GM19468 (cell line): ENCODE measurements around the gene METTL17.
"Not testable (repeated sequence)": the region's sequence is repeated elsewhere in the genome, so short reads cannot be mapped to it uniquely, and the experiment has no call there.

Experiments used
- ATAC-seq: cut with Tn5 transposase; IDR thresholded peaks from one replicate; pipeline ENCODE4 v1.9.1; 2021; ENCODE audit warnings: mild to moderate bottlenecking, moderate library complexity, moderate number of reproducible peaks; ENCODE audit not compliant: unreplicated experiment; ENCODE audit errors: extremely low read depth

The METTL17 gene

DNA sequence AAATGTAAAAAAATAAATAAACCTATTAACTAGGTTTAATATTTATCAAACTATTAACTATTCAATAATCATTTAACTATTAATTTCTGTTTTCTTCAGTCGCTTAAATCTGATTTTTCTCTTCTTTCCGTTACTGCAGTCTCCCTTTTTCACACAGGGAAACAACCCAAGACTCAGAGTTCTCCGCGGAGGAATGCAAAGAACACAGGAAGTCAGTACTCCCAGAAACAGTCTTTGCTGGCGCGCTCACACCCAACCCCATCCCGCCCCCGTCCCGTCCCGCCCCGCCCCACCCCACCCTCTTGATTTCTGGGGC lies 351 bp upstream of the METTL17 start:
- ATAC-seq = no peak

DNA sequence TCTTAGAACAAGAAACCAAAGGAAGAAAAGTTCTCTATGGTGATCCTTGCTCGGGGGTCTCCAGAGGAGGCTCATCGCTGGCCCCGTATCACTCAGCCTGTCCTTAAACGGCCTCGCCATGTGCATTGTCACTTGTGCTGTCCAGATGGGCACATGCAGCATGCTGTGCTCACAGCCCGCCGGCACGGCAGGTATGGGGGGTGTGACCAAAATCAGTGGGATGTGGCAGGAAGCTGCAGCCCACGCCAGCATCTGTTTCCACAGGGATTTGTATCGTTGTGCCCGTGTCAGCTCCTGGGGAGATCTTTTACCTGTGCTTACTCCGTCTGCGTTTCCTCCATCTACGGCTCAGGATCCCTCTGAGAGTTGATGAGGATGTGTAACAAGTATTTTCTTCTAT lies 6.7 kb downstream of the METTL17 start:
- no peak for ATAC-seq

GRCh38 chr14:20997115-20997514 lies 7.3 kb downstream of the METTL17 start:
- ATAC-seq = no peak

DNA sequence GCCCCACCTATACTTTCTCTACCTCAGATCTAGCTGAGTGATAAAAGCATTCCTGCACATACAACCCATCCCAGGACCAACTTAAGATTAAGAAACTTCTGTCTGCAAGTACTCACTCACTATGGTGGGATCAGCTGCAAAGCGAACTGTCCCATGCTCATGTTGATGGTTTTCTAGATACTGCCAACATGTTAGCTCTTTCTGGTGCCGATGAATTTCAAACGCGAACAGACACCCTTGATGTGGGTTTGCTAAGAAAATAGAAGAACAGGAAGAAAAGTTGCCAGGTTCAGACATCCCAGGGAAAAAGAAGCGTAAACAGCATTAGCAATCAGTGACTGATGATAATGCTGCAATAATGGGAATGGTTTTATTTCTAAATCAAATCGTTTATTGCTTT lies 7.8 kb downstream of the METTL17 start:
- ATAC-seq = no peak

- ATAC-seq = no peak
Observed at GRCh38 chr14:20998139-20998538, 8.4 kb downstream of the METTL17 start.

GRCh38 chr14:20998674-20999366 lies 9.0 kb downstream of the METTL17 start, which contains the start of gene SLC39A2:
Gene SLC39A2 (plus strand): TSS chr14:20999293. CDS start chr14:20999447, 154 bp downstream.
- ATAC-seq = no peak

GRCh38 chr14:20999591-20999990 lies 9.8 kb downstream of the METTL17 start:
- no peak for ATAC-seq

DNA sequence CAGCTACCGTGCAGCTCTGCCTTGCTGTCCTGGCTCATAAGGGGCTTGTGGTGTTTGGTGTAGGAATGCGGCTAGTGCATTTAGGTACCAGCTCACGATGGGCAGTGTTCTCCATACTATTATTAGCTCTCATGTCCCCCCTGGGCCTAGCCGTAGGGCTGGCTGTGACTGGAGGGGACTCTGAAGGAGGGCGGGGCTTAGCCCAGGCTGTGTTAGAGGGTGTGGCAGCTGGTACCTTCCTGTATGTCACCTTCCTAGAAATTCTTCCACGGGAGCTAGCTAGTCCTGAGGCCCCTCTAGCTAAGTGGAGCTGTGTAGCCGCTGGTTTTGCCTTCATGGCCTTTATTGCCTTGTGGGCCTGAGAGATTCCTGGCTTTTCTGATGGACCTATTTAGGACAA lies 11.4 kb downstream of the METTL17 start:
- no peak for ATAC-seq

DNA sequence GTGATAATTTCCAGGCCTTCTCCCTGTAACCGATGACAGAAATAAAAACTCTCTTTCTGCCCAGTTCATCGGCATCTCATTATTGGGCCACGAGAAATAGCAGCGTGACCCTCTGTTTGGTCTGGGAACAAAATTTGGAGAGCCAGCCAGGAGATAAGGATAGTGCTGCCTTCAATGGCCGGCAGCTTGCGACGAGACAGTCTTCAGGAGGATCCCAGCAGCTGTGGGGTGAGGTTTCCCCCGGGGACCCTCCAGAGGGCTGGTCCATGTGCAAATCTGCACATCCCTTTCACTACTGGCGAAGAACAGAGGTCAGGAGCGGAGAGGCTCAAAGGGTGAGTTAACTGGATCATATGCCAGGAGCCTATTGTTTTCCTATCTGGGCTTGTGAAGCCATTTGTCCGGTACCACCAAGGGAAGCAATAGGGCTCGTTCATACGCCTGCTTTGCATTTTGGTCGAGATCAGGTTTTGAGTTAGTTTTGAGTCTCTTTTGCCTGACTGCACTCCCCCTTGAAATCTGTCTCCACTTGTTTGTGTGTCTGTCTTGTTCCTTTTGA lies 14.1 kb downstream of the METTL17 start:
- ATAC-seq = no peak

GRCh38 chr14:21009721-21010120 lies 19.9 kb downstream of the METTL17 start:
- not testable (repeated sequence) for ATAC-seq

GRCh38 chr14:21011136-21011535 lies 21.4 kb downstream of the METTL17 start:
- no peak for ATAC-seq

- ATAC-seq = no peak
Observed at GRCh38 chr14:21014761-21015190, 25.0 kb downstream of the METTL17 start.

GRCh38 chr14:21015312-21015711 lies 25.5 kb downstream of the METTL17 start:
- no peak for ATAC-seq

- ATAC-seq = no peak
Observed at GRCh38 chr14:21016413-21017190, 26.8 kb downstream of the METTL17 start.

DNA sequence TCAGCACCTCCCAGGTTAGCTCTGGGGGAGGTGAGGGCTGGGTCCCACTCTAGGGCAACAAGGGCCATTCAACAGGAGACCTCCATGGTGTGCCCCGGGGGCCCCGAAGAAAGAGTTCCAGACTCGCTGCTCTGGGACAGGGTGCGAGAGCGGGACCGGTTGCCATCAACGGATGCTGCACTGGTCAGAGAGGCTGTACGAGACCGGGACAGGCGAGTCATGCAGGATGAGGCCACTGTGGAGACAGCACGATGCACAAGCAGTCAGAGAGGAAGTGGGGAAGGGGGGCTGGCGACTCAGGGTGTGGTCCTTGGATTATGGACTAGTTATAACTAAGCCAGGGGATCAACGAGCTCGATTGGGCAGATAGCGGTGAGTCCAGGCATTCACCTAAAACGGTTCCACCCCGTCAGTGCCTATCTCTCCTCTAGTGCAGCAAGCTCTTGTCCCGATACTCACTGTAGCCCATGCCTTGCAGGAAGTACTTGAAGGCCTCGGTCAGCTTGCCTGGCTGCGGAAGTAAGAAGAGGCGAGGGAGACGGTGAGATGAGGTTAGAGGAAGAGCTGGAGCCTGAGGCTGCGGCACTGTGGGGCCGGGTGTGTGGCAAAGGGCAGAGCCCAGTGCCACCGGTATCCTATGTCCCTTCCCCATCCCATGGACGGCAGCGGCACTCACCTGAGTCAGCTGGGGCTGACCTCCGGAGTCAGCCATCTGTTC lies 27.9 kb downstream of the METTL17 start:
- no peak for ATAC-seq

DNA sequence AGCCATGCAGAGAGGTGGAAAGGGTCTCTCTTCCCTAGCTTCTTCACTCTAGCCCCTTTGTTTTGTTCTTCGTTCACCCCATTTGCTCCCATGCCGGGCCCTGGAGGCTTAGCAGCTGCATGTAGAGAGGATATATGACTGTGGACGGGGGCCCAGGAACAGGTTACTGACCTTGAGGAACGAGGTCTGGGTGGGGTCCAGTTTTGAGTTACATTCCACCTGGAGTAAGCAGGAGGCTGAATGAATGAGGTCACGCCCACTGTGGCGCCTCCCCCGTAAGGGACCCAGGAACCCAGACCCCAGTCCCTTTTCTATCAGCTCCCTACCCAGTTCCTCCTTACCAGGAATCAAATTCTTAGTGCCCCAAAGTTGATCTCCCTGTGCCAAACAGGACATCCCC lies 28.5 kb downstream of the METTL17 start:
- ATAC-seq = no peak

GRCh38 chr14:21018781-21019180 lies 29.0 kb downstream of the METTL17 start:
- ATAC-seq = no peak

DNA sequence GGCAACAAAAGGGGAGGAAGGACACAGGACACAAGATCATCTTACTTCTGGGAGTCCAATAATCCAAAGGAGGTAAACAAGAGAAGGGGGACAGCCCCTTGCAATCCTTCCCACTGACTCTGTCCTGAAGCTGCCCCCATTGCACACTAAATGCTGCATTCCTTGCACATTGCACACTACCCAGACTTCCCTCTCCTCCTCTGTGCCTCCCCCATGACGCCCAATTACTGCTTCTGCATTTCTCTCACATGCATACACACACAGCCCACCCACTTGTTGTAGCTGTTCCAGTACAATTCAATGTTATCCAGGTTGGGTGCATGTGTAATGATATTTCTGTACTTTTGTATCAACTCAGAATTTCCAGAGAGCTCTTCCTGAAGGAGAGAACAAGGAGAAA lies 29.6 kb downstream of the METTL17 start:
- no peak for ATAC-seq

GRCh38 chr14:21020977-21021545 lies 31.3 kb downstream of the METTL17 start:
- no peak for ATAC-seq

DNA sequence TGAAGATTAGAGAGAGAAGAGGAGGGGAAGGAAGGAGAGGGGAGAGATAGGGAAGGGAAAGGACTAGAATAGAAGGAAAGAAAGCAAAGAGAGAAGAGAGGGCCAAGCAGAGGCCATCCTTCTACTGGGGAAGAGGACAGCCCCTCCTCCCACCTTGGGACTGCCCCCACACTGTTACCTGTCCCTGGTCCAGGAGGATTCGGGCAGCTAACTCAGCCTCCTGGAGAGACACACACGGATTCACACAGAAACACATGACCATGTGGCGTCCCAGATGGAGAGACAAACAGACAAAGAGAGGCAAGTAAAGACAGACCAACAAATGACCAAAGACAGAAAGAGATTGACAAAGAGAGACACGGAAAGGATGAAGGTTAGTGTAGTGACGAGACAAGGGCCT lies 32.9 kb downstream of the METTL17 start:
- no peak for ATAC-seq
